ENCODE measurements around the gene SCLY. TPM values are rescaled to one million over a fixed set of nuclear protein-coding genes. Genes with fewer than 3 reads are reported as not detected.

SCLY gene
- total and polyA plus RNA-seq, 2 of the 8 experiments (the other 6 are each of a cell fraction or from before 2014, with no cell fraction given), result 79.0 to 79.5 TPM

DNA sequence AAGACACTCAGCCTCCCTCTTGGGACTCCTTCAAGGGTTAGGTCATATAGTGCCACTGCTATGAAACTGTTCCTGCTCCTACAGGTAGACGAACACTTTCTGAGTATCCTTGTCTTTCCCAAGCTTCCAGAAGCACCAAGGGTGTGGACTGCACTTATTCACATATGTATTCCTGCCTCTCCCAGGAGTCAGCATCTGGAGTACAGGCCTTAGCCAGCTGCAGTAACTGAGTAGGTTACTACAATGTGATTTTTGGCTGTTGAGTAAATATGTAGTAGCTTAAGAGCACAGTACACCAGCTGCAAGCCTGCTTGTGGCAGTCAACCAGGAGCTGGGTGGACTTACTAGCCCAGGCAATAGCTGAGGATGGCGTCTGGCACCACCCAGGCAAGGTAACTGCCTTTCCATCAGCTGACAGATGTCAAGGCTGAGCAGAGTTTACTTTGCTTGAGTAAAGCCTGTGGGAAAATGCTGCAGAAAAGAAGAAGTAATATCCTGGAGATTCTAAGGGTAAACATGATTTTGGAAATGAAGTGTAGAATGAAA lies 14.0 kb upstream of the SCLY start:
- Histone ChIP-seq H3K9me3 (ENCODE audit: insufficient read depth in 2 of 2, low read depth in 1 of 2, low read length in 1 of 2) (peaks cover 3 to 4% of the 10 kb centered on the region in 2 experiments; a peak in 3 of 4 replicates), H3K56ac (replicated peaks; ENCODE audit: insufficient read length, low read depth, low read length) (no peak overlapping the region), H4K20me1 (replicated peaks in 1 of 2; ENCODE audit: control insufficient read depth in 1 of 2, insufficient read depth in 2 of 2, low read length in 2 of 2) (no peaks in the 10 kb centered on the region), H3K4me3 (ENCODE audit: extremely low read depth in 1 of 4, insufficient read depth in 2 of 4, low read depth in 3 of 4, low read length in 4 of 4) (no peak overlapping the region), H2BK12ac (ENCODE audit: low read depth, low read length) (no peak overlapping the region), H3K27ac (ENCODE audit: low read depth, low read length) (no peak overlapping the region), H2BK120ac (replicated peaks; ENCODE audit: low read depth, low read length) (no peak overlapping the region), H3K27me3 (replicated peaks in 1 of 4; ENCODE audit: control insufficient read depth in 3 of 4, extremely low read depth in 1 of 4, insufficient read depth in 3 of 4, low read length in 3 of 4) (no peaks in the 10 kb centered on the region), H3K36me3 (ENCODE audit: control insufficient read depth in 2 of 4, insufficient read depth in 4 of 4, low read length in 3 of 4) (peaks cover 0 to 6% (median 0%) of the 10 kb centered on the region in 4 experiments; a peak in 3 of 8 replicates), H2AFZ (ENCODE audit: low read length) (no peak overlapping the region), H3K4me1 (replicated peaks in 1 of 4; ENCODE audit: control insufficient read depth in 3 of 4, insufficient read depth in 4 of 4, low read length in 3 of 4) (no peaks in the 10 kb centered on the region), H2BK20ac (ENCODE audit: low read length) (no peak overlapping the region), H3K14ac (ENCODE audit: insufficient read length) (no peak overlapping the region), H4K5ac (ENCODE audit: insufficient read length, low read depth, low read length) (no peak overlapping the region), H3K18ac (ENCODE audit: extremely low read depth, low read length) (no peak overlapping the region), H3K79me2 (ENCODE audit: control insufficient read depth in 1 of 2, insufficient read depth in 2 of 2, low read length in 2 of 2) (no peaks in the 10 kb centered on the region), H2AK5ac (ENCODE audit: low read depth, low read length) (no peak overlapping the region), H3K9ac (replicated peaks in 1 of 4; ENCODE audit: extremely low read depth in 1 of 4, low read depth in 3 of 4, low read length in 3 of 4) (no peak overlapping the region), H3K4ac (replicated peaks; ENCODE audit: insufficient read length, low read depth, low read length) (no peak overlapping the region), H3K23me2 (ENCODE audit: low read depth, low read length) (no peaks in the 10 kb centered on the region), H4K91ac (replicated peaks; ENCODE audit: insufficient read length, low read length) (no peak overlapping the region), H2BK15ac (ENCODE audit: low read length) (no peak overlapping the region), H3K4me2 (ENCODE audit: insufficient read depth in 1 of 2, low read depth in 2 of 2, low read length in 2 of 2) (no peak overlapping the region), H3K23ac (ENCODE audit: insufficient read length) (no peak overlapping the region), H3K79me1 (ENCODE audit: low read depth, low read length) (no peaks in the 10 kb centered on the region), H2BK5ac (ENCODE audit: low read depth, low read length) (no peak overlapping the region), H4K8ac (ENCODE audit: extremely low read depth, insufficient read depth, low read length) (no peak overlapping the region)
- CTCF ChIA-PET (ENCODE audit: partially characterized antibody), result no interaction called here
- no peak for DNase-seq (ENCODE audit: low read depth in 1 of 2, low spot score in 2 of 2)
- 77% methylated on average over 2 of the region's 2 CpGs; no CpG with 5 or more reads in 1 of the 2 experiments for WGBS, 2 experiments (ENCODE audit: extremely low coverage in 1 of 2, insufficient coverage in 1 of 2, insufficient read length in 1 of 2, insufficient replicate concordance in 2 of 2, low coverage in 1 of 2, low lambda C conversion rate in 2 of 2, missing lambda C conversion rate in 1 of 2)
- POLR2A ChIA-PET (ENCODE audit: partially characterized antibody), result no interaction called here
- FAIRE-seq, result no peak
- TF ChIP-seq PHF8 (conservative IDR thresholded peaks at IDR 0.05; ENCODE audit: low read depth, low read length) (no peak), KDM1A (IDR thresholded peaks at IDR 0.05; ENCODE audit: borderline replicate concordance, low read length) (no peak), CTBP2 (IDR thresholded peaks at IDR 0.05; ENCODE audit: borderline replicate concordance, insufficient read depth, insufficient read length, low read length) (no peak), POU5F1 (IDR thresholded peaks at IDR 0.05; ENCODE audit: low read depth, low read length) (no peak), EGR1 (IDR thresholded peaks at IDR 0.05; ENCODE audit: borderline replicate concordance, low read depth, low read length) (no peak), TEAD4 (IDR thresholded peaks at IDR 0.05; ENCODE audit: low read depth, low read length) (no peak), RXRA (IDR thresholded peaks at IDR 0.05; ENCODE audit: insufficient read depth, low read depth, low read length) (no peak), TAF7 (optimal IDR thresholded peaks at IDR 0.05; ENCODE audit: borderline replicate concordance, low read depth, low read length) (no peak), SRF (IDR thresholded peaks at IDR 0.05; ENCODE audit: low read depth, low read length) (no peak), BACH1 (IDR thresholded peaks at IDR 0.05; ENCODE audit: low read length) (no peak)
- TF ChIP-seq, protein P1, sequence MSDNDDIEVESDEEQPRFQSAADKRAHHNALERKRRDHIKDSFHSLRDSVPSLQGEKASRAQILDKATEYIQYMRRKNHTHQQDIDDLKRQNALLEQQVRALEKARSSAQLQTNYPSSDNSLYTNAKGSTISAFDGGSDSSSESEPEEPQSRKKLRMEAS (IDR thresholded peaks at IDR 0.05), result no peak
- TF ChIP-seq, protein P2, sequence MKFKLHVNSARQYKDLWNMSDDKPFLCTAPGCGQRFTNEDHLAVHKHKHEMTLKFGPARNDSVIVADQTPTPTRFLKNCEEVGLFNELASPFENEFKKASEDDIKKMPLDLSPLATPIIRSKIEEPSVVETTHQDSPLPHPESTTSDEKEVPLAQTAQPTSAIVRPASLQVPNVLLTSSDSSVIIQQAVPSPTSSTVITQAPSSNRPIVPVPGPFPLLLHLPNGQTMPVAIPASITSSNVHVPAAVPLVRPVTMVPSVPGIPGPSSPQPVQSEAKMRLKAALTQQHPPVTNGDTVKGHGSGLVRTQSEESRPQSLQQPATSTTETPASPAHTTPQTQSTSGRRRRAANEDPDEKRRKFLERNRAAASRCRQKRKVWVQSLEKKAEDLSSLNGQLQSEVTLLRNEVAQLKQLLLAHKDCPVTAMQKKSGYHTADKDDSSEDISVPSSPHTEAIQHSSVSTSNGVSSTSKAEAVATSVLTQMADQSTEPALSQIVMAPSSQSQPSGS (IDR thresholded peaks at IDR 0.05; ENCODE audit: low read length), result no peak
